WTC11 (cell line): ENCODE results near the gene DNAH5. TPM values are rescaled to one million over a fixed set of nuclear protein-coding genes. Genes with fewer than 3 reads are reported as not detected.
A peak's percentile ranks its signal among the peaks of the same experiment; 100 is the strongest.

Source experiments
- ATAC-seq: fragments of 200-7000 bp; cut with Tn5 transposase; 2 replicates; pipeline ENCODE4 v1.10.0; 2021; ENCODE audit warnings: mild to moderate bottlenecking, moderate library complexity
- CTCF ChIA-PET: fragments of 300-600 bp; sonication (Branson Sonifier 250); formaldehyde crosslinking; loops from one replicate; lab custom pipeline; 2021; ENCODE audit warnings: antibody characterized with exemption; lab: Charles Lee
- POLR2A ChIA-PET: fragments of 350-600 bp; sonication (Branson Sonifier 250); formaldehyde crosslinking; loops from one replicate; lab custom pipeline; 2021; ENCODE audit warnings: antibody characterized with exemption; lab: Charles Lee
- DNase-seq: peaks from one replicate; pipeline ENCODE4 v3.0.0; 2021; ENCODE audit warnings: low spot score
- H3K27ac Mint-ChIP-seq: 2 replicates; pipeline ENCODE4 v1.8.0; 2021; ENCODE audit warnings: mixed read lengths
- H3K27me3 Mint-ChIP-seq: 2 replicates; pipeline ENCODE4 v1.8.0; 2021; ENCODE audit warnings: low read depth, mild to moderate bottlenecking, moderate library complexity, mixed read lengths
- H3K36me3 Mint-ChIP-seq: 2 replicates; pipeline ENCODE4 v1.8.0; 2021; ENCODE audit warnings: mixed read lengths
- H3K4me1 Mint-ChIP-seq: 2 replicates; pipeline ENCODE4 v1.8.0; 2022; ENCODE audit warnings: mixed read lengths
- H3K4me3 Mint-ChIP-seq: 2 replicates; pipeline ENCODE4 v1.8.0; 2021; ENCODE audit warnings: mild to moderate bottlenecking, moderate library complexity, mixed read lengths
- H3K9me3 Mint-ChIP-seq: 2 replicates; pipeline ENCODE4 v1.8.0; 2021; ENCODE audit warnings: mixed read lengths
- AR ChIP-seq: fragments of 250-450 bp; sonication (Bioruptor Pico); IDR thresholded peaks from 2 replicates; pipeline ENCODE4 v1.9.0; 2021; ENCODE audit warnings: mild to moderate bottlenecking
- CDX4 ChIP-seq: fragments of 250-450 bp; sonication (Bioruptor Pico); IDR thresholded peaks from 2 replicates; pipeline ENCODE4 v1.9.0; 2021; ENCODE audit warnings: moderate library complexity, mild to moderate bottlenecking, inconsistent platforms, borderline replicate concordance
- FOXP4 ChIP-seq: sonication (generic); formaldehyde crosslinking; IDR thresholded peaks from 2 replicates; pipeline ENCODE4 v1.8.0; 2022; ENCODE audit warnings: mild to moderate bottlenecking, missing genetic modification reagents
- KAT7 ChIP-seq: sonication (generic); formaldehyde crosslinking; IDR thresholded peaks from 2 replicates; pipeline ENCODE4 v1.8.1; 2023; ENCODE audit warnings: missing genetic modification reagents, mild to moderate bottlenecking, borderline replicate concordance
- NFE2L1 ChIP-seq: sonication (generic); formaldehyde crosslinking; IDR thresholded peaks from 2 replicates; pipeline ENCODE4 v1.8.1; 2023; ENCODE audit warnings: missing genetic modification reagents
- NR3C1 ChIP-seq: sonication (generic); formaldehyde crosslinking; conservative IDR thresholded peaks from 2 replicates; pipeline ENCODE4 v1.8.1; 2023; ENCODE audit warnings: low read depth, mild to moderate bottlenecking, missing genetic modification reagents
- PREB ChIP-seq: sonication (generic); formaldehyde crosslinking; IDR thresholded peaks from 2 replicates; pipeline ENCODE4 v1.8.1; 2022; ENCODE audit warnings: mild to moderate bottlenecking, missing genetic modification reagents, moderate library complexity, borderline replicate concordance
- SMAD3 ChIP-seq: sonication (generic); formaldehyde crosslinking; IDR thresholded peaks from 2 replicates; pipeline ENCODE4 v1.8.0; 2022; ENCODE audit warnings: missing genetic modification reagents, mild to moderate bottlenecking, borderline replicate concordance
- STAT6 ChIP-seq: sonication (generic); formaldehyde crosslinking; conservative IDR thresholded peaks from 2 replicates; pipeline ENCODE4 v1.8.1; 2023; ENCODE audit warnings: mild to moderate bottlenecking, low read depth, missing genetic modification reagents, moderate library complexity
- ZNF281 ChIP-seq: sonication (generic); formaldehyde crosslinking; IDR thresholded peaks from 2 replicates; pipeline ENCODE4 v1.8.0; 2023; ENCODE audit warnings: mild to moderate bottlenecking, missing genetic modification reagents
- ZNF317 ChIP-seq: sonication (generic); formaldehyde crosslinking; IDR thresholded peaks from 2 replicates; pipeline ENCODE4 v1.8.1; 2023; ENCODE audit warnings: low read depth, mild to moderate bottlenecking, moderate library complexity, missing genetic modification reagents, borderline replicate concordance
- ZNF416 ChIP-seq: fragments of 250-450 bp; sonication (Bioruptor Pico); IDR thresholded peaks from 2 replicates; pipeline ENCODE4 v1.9.0; 2021; ENCODE audit warnings: mild to moderate bottlenecking, inconsistent platforms
- ZNF423 ChIP-seq: fragments of 250-450 bp; sonication (Bioruptor Pico); IDR thresholded peaks from 2 replicates; pipeline ENCODE4 v2.1.2; 2022; ENCODE audit warnings: mild to moderate bottlenecking, moderate library complexity
- total RNA-seq: library from RNA; stranded (reverse); gene quantifications from 3 replicates; pipeline ENCODE4 v1.2.3, GENCODE V29; 2021
- TF ChIP-seq, protein P1 (sequence below): sonication (generic); formaldehyde crosslinking; IDR thresholded peaks from 2 replicates; pipeline ENCODE4 v1.8.1; 2023; ENCODE audit warnings: mild to moderate bottlenecking, missing genetic modification reagents, moderate library complexity
- TF ChIP-seq, protein P2 (sequence below): sonication (generic); formaldehyde crosslinking; IDR thresholded peaks from 2 replicates; pipeline ENCODE4 v1.8.1; 2022; ENCODE audit warnings: low read depth, missing genetic modification reagents, borderline replicate concordance
- TF ChIP-seq, protein P3 (sequence below): sonication (generic); formaldehyde crosslinking; IDR thresholded peaks from 2 replicates; pipeline ENCODE4 v1.8.1; 2023; ENCODE audit warnings: mild to moderate bottlenecking, missing genetic modification reagents, borderline replicate concordance

DNAH5 gene
- total RNA-seq, 1 experiment from 2014 or later = 0.35 TPM

GRCh38 chr5:13780081-13780480, 164.4 kb downstream of the DNAH5 start (continued):
- no peak for TF ChIP-seq ZNF281 (CRISPR knock-in tag)
- no peak for TF ChIP-seq SMAD3 (CRISPR knock-in tag)
- no peak for TF ChIP-seq PREB
- no peak for TF ChIP-seq NR3C1
- TF ChIP-seq, protein P1, sequence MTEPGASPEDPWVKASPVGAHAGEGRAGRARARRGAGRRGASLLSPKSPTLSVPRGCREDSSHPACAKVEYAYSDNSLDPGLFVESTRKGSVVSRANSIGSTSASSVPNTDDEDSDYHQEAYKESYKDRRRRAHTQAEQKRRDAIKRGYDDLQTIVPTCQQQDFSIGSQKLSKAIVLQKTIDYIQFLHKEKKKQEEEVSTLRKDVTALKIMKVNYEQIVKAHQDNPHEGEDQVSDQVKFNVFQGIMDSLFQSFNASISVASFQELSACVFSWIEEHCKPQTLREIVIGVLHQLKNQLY = no peak
- no peak for TF ChIP-seq ZNF416
- TF ChIP-seq, protein P2, sequence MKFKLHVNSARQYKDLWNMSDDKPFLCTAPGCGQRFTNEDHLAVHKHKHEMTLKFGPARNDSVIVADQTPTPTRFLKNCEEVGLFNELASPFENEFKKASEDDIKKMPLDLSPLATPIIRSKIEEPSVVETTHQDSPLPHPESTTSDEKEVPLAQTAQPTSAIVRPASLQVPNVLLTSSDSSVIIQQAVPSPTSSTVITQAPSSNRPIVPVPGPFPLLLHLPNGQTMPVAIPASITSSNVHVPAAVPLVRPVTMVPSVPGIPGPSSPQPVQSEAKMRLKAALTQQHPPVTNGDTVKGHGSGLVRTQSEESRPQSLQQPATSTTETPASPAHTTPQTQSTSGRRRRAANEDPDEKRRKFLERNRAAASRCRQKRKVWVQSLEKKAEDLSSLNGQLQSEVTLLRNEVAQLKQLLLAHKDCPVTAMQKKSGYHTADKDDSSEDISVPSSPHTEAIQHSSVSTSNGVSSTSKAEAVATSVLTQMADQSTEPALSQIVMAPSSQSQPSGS (CRISPR knock-in tag) = no peak
- TF ChIP-seq, protein P3, sequence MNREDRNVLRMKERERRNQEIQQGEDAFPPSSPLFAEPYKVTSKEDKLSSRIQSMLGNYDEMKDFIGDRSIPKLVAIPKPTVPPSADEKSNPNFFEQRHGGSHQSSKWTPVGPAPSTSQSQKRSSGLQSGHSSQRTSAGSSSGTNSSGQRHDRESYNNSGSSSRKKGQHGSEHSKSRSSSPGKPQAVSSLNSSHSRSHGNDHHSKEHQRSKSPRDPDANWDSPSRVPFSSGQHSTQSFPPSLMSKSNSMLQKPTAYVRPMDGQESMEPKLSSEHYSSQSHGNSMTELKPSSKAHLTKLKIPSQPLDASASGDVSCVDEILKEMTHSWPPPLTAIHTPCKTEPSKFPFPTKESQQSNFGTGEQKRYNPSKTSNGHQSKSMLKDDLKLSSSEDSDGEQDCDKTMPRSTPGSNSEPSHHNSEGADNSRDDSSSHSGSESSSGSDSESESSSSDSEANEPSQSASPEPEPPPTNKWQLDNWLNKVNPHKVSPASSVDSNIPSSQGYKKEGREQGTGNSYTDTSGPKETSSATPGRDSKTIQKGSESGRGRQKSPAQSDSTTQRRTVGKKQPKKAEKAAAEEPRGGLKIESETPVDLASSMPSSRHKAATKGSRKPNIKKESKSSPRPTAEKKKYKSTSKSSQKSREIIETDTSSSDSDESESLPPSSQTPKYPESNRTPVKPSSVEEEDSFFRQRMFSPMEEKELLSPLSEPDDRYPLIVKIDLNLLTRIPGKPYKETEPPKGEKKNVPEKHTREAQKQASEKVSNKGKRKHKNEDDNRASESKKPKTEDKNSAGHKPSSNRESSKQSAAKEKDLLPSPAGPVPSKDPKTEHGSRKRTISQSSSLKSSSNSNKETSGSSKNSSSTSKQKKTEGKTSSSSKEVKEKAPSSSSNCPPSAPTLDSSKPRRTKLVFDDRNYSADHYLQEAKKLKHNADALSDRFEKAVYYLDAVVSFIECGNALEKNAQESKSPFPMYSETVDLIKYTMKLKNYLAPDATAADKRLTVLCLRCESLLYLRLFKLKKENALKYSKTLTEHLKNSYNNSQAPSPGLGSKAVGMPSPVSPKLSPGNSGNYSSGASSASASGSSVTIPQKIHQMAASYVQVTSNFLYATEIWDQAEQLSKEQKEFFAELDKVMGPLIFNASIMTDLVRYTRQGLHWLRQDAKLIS = no peak
- TF ChIP-seq ZNF317 (CRISPR knock-in tag) = no peak
- no peak for TF ChIP-seq ZNF423 (CRISPR knock-in tag)

DNA sequence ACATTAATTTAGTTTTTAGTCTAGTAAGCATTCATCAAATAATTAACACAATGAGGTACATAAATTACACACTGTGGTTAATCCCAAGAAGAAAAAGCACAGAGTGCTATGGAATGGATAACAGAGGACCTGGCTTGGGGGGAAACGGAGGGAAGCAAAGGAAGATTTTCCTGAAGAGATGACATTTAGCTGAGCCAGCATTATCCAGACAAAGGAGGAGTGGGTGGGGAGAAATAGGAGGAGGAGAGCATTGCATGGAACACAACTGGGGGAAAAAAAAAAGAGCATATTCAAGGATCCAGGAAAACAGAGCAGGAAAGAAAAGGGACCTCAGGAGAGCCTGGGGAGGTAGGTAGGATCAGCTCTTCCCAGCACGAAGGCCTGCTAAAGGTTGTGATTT, 170.8 kb downstream of the DNAH5 start:
- no peaks in the 10 kb centered on the region for H3K9me3 Mint-ChIP-seq
- ChIA-PET POLR2A (no interaction called here), CTCF (no interaction called here)
- H3K36me3 Mint-ChIP-seq = no peaks in the 10 kb centered on the region
- H3K4me3 Mint-ChIP-seq = no peak overlapping the region
- peaks cover 6% of the 10 kb centered on the region; the same call in 1 of the 2 replicates for H3K4me1 Mint-ChIP-seq
- DNase-seq (no peak), ATAC-seq (peak; percentile 30; the same call in 1 of the 2 replicates)
- H3K27me3 Mint-ChIP-seq = no peaks in the 10 kb centered on the region
- H3K27ac Mint-ChIP-seq = no peak overlapping the region
- TF ChIP-seq STAT6 (no peak), KAT7 (CRISPR knock-in tag) (no peak), NFE2L1 (CRISPR knock-in tag) (no peak), AR (CRISPR knock-in tag) (no peak), CDX4 (CRISPR knock-in tag) (no peak), NR3C1 (no peak), FOXP4 (CRISPR knock-in tag) (no peak)
